Ishikawa (cell line): ENCODE data around the gene TSPAN11.

Experiments
- CEBPB ChIP-seq: IDR thresholded peaks from 2 replicates; pipeline ENCODE4 v1.6.1; 2012
- EGR1 ChIP-seq: IDR thresholded peaks from 2 replicates; pipeline ENCODE4 v1.6.1; 2012
- EP300 ChIP-seq: IDR thresholded peaks from 2 replicates; pipeline ENCODE4 v1.6.1; 2012; ENCODE audit warnings: borderline replicate concordance
- FOXM1 ChIP-seq: IDR thresholded peaks from 2 replicates; pipeline ENCODE4 v1.6.1; 2012; ENCODE audit warnings: low read depth, borderline replicate concordance
- MAX ChIP-seq: IDR thresholded peaks from 2 replicates; pipeline ENCODE4 v1.6.1; 2012
- RAD21 ChIP-seq: IDR thresholded peaks from 2 replicates; pipeline ENCODE4 v1.6.1; 2012; ENCODE audit warnings: low read depth
- REST ChIP-seq: IDR thresholded peaks from 2 replicates; pipeline ENCODE4 v1.6.1; 2012; ENCODE audit warnings: low read depth, mild to moderate bottlenecking
- YY1 ChIP-seq: IDR thresholded peaks from 2 replicates; pipeline ENCODE4 v1.6.1; 2012; ENCODE audit warnings: low read depth

GRCh38 chr12:30927222-30927611 is 669 bp downstream of the TSPAN11 start:
- no peak for TF ChIP-seq FOXM1
- no peak for TF ChIP-seq EGR1
- TF ChIP-seq YY1: no peak
- TF ChIP-seq RAD21: no peak
- TF ChIP-seq CEBPB: no peak
- TF ChIP-seq MAX: no peak
- TF ChIP-seq REST: no peak
- no peak for TF ChIP-seq EP300
